Endodermal cell (in vitro differentiated cells): ENCODE measurements around the gene UBR7. TPM values are rescaled to one million over a fixed set of nuclear protein-coding genes. Genes with fewer than 3 reads are reported as not detected.

Experiments
- DNase-seq: peaks from one replicate; pipeline ENCODE4 v3.0.0-alpha.2; 2017
- H3K27ac ChIP-seq: 2 replicates; pipeline ENCODE4 v1.5.1; 2013; ENCODE audit warnings: mild to moderate bottlenecking, low read depth, low read length, moderate library complexity
- H3K27me3 ChIP-seq: 2 replicates; pipeline ENCODE4 v1.6.1; 2013; ENCODE audit warnings: mild to moderate bottlenecking, low read length, moderate library complexity; ENCODE audit not compliant: insufficient read depth, control insufficient read depth, poor library complexity, severe bottlenecking
- H3K36me3 ChIP-seq: 2 replicates; pipeline ENCODE4 v1.7.0; 2013; ENCODE audit warnings: mild to moderate bottlenecking, low read length, moderate library complexity; ENCODE audit not compliant: control insufficient read depth, insufficient read depth
- H3K4me1 ChIP-seq: one replicate; pipeline ENCODE4 v1.7.0; 2013; ENCODE audit warnings: low read length; ENCODE audit not compliant: control insufficient read depth, insufficient read depth
- H3K4me3 ChIP-seq: 2 replicates; pipeline ENCODE4 v1.5.1; 2013; ENCODE audit warnings: mild to moderate bottlenecking, low read length, moderate library complexity
- H3K9ac ChIP-seq: 2 replicates; pipeline ENCODE4 v1.6.1; 2013; ENCODE audit warnings: mild to moderate bottlenecking, low read length, moderate library complexity; ENCODE audit not compliant: poor library complexity, severe bottlenecking; ENCODE audit errors: extremely low read depth
- H3K9me3 ChIP-seq: 2 replicates; pipeline ENCODE4 v1.6.1; 2013; ENCODE audit warnings: mild to moderate bottlenecking, low read length, moderate library complexity; ENCODE audit not compliant: control insufficient read depth
- H3K27ac Mint-ChIP-seq: 2 replicates; pipeline ENCODE4 v1.8.0; 2020; ENCODE audit warnings: mixed read lengths
- H3K27me3 Mint-ChIP-seq: 2 replicates; pipeline ENCODE4 v1.8.0; 2021; ENCODE audit warnings: mild to moderate bottlenecking, mixed read lengths; ENCODE audit not compliant: insufficient read depth
- H3K36me3 Mint-ChIP-seq: 2 replicates; pipeline ENCODE4 v1.8.0; 2020; ENCODE audit warnings: low read depth, mixed read lengths
- H3K4me1 Mint-ChIP-seq: 2 replicates; pipeline ENCODE4 v1.8.0; 2020; ENCODE audit warnings: mixed read lengths
- H3K4me3 Mint-ChIP-seq: 2 replicates; pipeline ENCODE4 v1.8.0; 2020; ENCODE audit warnings: mild to moderate bottlenecking, moderate library complexity, mixed read lengths
- H3K9me3 Mint-ChIP-seq: 2 replicates; pipeline ENCODE4 v1.8.0; 2020; ENCODE audit warnings: mild to moderate bottlenecking, mixed read lengths
- CTCF ChIP-seq: fragments of 200-600 bp; sonication (generic); conservative IDR thresholded peaks from 2 replicates; pipeline ENCODE4 v1.5.0; 2021; ENCODE audit warnings: antibody characterized with exemption, mild to moderate bottlenecking
- WGBS, 2 experiments: methylation state at CpG; one replicate each; pipeline versions ENCODE4 v1.1.5 to v1.1.7; 2013; ENCODE audit warnings: missing lambda C conversion rate in 2 of 2, mixed read lengths in 1 of 2; ENCODE audit not compliant: insufficient coverage in 1 of 2, insufficient read length in 1 of 2; 5-methylcytosine and 5-hydroxymethylcytosine counted together
- total RNA-seq, 2 donors: library from RNA; stranded (reverse); fragmentation: NEBNext Ultra II Directional in 1 of 2; extraction: Animal tissue kit (Norgen Biotek cat#: 25700) in 1 of 2; gene quantifications; 2 replicates in 1 of 2; 3 replicates in 1 of 2; pipeline ENCODE4 v1.2.1, GENCODE V29; 2021

Gene UBR7
- total RNA-seq, 2 donors from 2014 or later: 25.0 to 25.6 TPM

- WGBS, 2 experiments: 97 to 100% methylated on average over 1 to 6 of the region's 7 CpGs
Observed at GRCh38 chr14:93201155-93201704, 5.8 kb upstream of the UBR7 start.

GRCh38 chr14:93207468-93208308, 632 bp downstream of the UBR7 start:
- peak overlapping the region; percentile 84 for H3K27ac ChIP-seq
- H3K9me3 ChIP-seq: no peaks in the 10 kb centered on the region
- Mint-ChIP-seq H3K4me1 (peaks cover 13% of the 10 kb centered on the region), H3K9me3 (no peaks in the 10 kb centered on the region), H3K36me3 (peaks cover 16% of the 10 kb centered on the region), H3K4me3 (peak overlapping the region; percentile 95), H3K27me3 (no peaks in the 10 kb centered on the region), H3K27ac (peak overlapping the region; percentile 90)
- WGBS, 2 experiments: 1% methylated on average over 15 to 23 of the region's 23 CpGs
- DNase-seq: peak; percentile 83
- peak; percentile 65 for TF ChIP-seq CTCF
- no peaks in the 10 kb centered on the region for H3K27me3 ChIP-seq
- H3K4me3 ChIP-seq: peak overlapping the region; percentile 87
- no peaks in the 10 kb centered on the region for H3K4me1 ChIP-seq
- peak overlapping the region; percentile 60 for H3K9ac ChIP-seq
- peaks cover 25% of the 10 kb centered on the region for H3K36me3 ChIP-seq

More at GRCh38 chr14:93201155-93201704, 5.8 kb upstream of the UBR7 start:
- H3K9me3 ChIP-seq: no peaks in the 10 kb centered on the region
- H3K27ac ChIP-seq: no peak overlapping the region
- H3K9ac ChIP-seq: no peak overlapping the region
- peaks cover 9% of the 10 kb centered on the region for H3K36me3 ChIP-seq
- Mint-ChIP-seq H3K27me3 (no peaks in the 10 kb centered on the region), H3K4me1 (peaks cover 9% of the 10 kb centered on the region), H3K4me3 (no peak overlapping the region), H3K9me3 (no peaks in the 10 kb centered on the region), H3K36me3 (peaks cover 8% of the 10 kb centered on the region), H3K27ac (no peak overlapping the region)
- H3K4me1 ChIP-seq: no peaks in the 10 kb centered on the region
- DNase-seq: no peak
- no peak overlapping the region for H3K4me3 ChIP-seq
- H3K27me3 ChIP-seq: no peaks in the 10 kb centered on the region
- TF ChIP-seq CTCF: no peak

DNA sequence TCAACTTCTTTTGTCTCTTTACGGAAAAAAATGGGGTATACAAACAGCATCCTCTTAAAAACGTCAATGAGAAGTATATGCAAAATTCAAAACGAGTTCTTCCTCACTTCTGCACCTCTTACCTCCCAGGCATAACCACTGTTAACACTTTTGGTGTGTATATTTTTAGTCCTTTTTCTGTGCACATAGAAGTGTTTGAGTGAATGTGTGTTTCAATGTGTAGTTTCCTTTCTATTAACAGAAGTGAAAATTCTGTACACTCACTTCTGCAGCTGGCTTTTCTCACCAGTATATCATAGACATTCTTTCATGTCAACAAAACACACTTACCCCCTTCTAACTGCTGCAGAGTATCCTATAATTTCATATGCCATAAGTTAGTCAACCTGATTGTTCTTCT, 5.4 kb downstream of the UBR7 start:
- Histone ChIP-seq H3K9ac (no peak overlapping the region), H3K27ac (no peak overlapping the region), H3K4me3 (no peak overlapping the region), H3K4me1 (no peaks in the 10 kb centered on the region), H3K36me3 (peaks cover 42% of the 10 kb centered on the region), H3K9me3 (no peaks in the 10 kb centered on the region), H3K27me3 (no peaks in the 10 kb centered on the region)
- H3K9me3 Mint-ChIP-seq: no peaks in the 10 kb centered on the region
- H3K4me3 Mint-ChIP-seq: no peak overlapping the region
- TF ChIP-seq CTCF: no peak
- peaks cover 4% of the 10 kb centered on the region for H3K4me1 Mint-ChIP-seq
- H3K27ac Mint-ChIP-seq: no peak overlapping the region
- no peaks in the 10 kb centered on the region for H3K27me3 Mint-ChIP-seq
- WGBS, 2 experiments: 87 to 89% methylated on average over 3 of the region's 3 CpGs
- peaks cover 31% of the 10 kb centered on the region for H3K36me3 Mint-ChIP-seq
- DNase-seq: no peak
